ENCODE measurements around the gene NEK6. TPM values are rescaled to one million over a fixed set of nuclear protein-coding genes. Genes with fewer than 3 reads are reported as not detected.

NEK6 gene
- total RNA-seq, 1 experiment from 2014 or later, result 66.6 TPM

- peaks cover 21% of the 10 kb centered on the region for H3K36me3 Mint-ChIP-seq (ENCODE audit: insufficient read depth, unreplicated experiment)
- POLR2A ChIA-PET, result no interaction called here
- H3K27me3 Mint-ChIP-seq (ENCODE audit: insufficient read depth, unreplicated experiment), result no peaks in the 10 kb centered on the region
- H3K27me3 ChIP-seq (replicated peaks; ENCODE audit: control insufficient read depth, insufficient read depth, low read length), result no peaks in the 10 kb centered on the region
- H3K4me1 ChIP-seq, result peaks cover 15% of the 10 kb centered on the region
- CTCF ChIA-PET, result no interaction called here
- no peaks in the 10 kb centered on the region; the same call in 1 of the 2 replicates for H3K36me3 ChIP-seq (ENCODE audit: control insufficient read depth, insufficient read depth, low read length)
- H3K9me3 ChIP-seq, result no peaks in the 10 kb centered on the region
- H3K4me3 ChIP-seq (ENCODE audit: low read depth, low read length), result no peak overlapping the region
- no peak for TF ChIP-seq CTCF (IDR thresholded peaks at IDR 0.05; ENCODE audit: insufficient read depth in 1 of 2, low read depth in 1 of 2, low read length in 1 of 2, severe bottlenecking in 1 of 2, unreplicated experiment in 1 of 2)
- peaks cover 2% of the 10 kb centered on the region for H3K4me1 Mint-ChIP-seq (ENCODE audit: low read depth, unreplicated experiment)
- intact Hi-C loops (cut with micrococcal nuclease; ENCODE audit: unreplicated experiment), result no loop called here
- DNase-seq, result no peak
- BruUV-seq (replicated peaks), result no TSS peak
- no peak overlapping the region for H3K4me3 Mint-ChIP-seq (ENCODE audit: unreplicated experiment)
- no peaks in the 10 kb centered on the region for H3K9me3 Mint-ChIP-seq (ENCODE audit: unreplicated experiment)
- no peak overlapping the region for H3K27ac Mint-ChIP-seq (ENCODE audit: unreplicated experiment)
Observed at GRCh38 chr9:124267271-124267807, 9.6 kb downstream of the NEK6 start.

- no peaks in the 10 kb centered on the region for H3K27me3 Mint-ChIP-seq (ENCODE audit: insufficient read depth, unreplicated experiment)
- DNase-seq, result no peak
- H3K4me1 ChIP-seq, result 0 out of 2 replicates have a peak, but pooled peaks cover 6% of the 10 kb centered on the region
- H3K27ac Mint-ChIP-seq (ENCODE audit: unreplicated experiment), result no peak overlapping the region
- ChIA-PET CTCF (no interaction called here), POLR2A (no interaction called here)
- TF ChIP-seq CTCF (IDR thresholded peaks at IDR 0.05; ENCODE audit: insufficient read depth in 1 of 2, low read depth in 1 of 2, low read length in 1 of 2, severe bottlenecking in 1 of 2, unreplicated experiment in 1 of 2), result no peak
- intact Hi-C loops (cut with micrococcal nuclease; ENCODE audit: unreplicated experiment), result no loop called here
- no peaks in the 10 kb centered on the region for H3K4me1 Mint-ChIP-seq (ENCODE audit: low read depth, unreplicated experiment)
- no peak overlapping the region for H3K4me3 Mint-ChIP-seq (ENCODE audit: unreplicated experiment)
- peaks cover 21% of the 10 kb centered on the region for H3K36me3 Mint-ChIP-seq (ENCODE audit: insufficient read depth, unreplicated experiment)
- BruUV-seq (replicated peaks), result no TSS peak
- no peaks in the 10 kb centered on the region for H3K9me3 Mint-ChIP-seq (ENCODE audit: unreplicated experiment)
- H3K9me3 ChIP-seq, result no peaks in the 10 kb centered on the region
- H3K4me3 ChIP-seq (ENCODE audit: low read depth, low read length), result no peak overlapping the region
- H3K27me3 ChIP-seq (replicated peaks; ENCODE audit: control insufficient read depth, insufficient read depth, low read length), result no peaks in the 10 kb centered on the region
- peaks cover 2% of the 10 kb centered on the region; the same call in 1 of the 2 replicates for H3K36me3 ChIP-seq (ENCODE audit: control insufficient read depth, insufficient read depth, low read length)
Observed at GRCh38 chr9:124268248-124268647, 10.5 kb downstream of the NEK6 start.

GRCh38 chr9:124268661-124269060 lies 10.9 kb downstream of the NEK6 start:
- Mint-ChIP-seq H3K4me3 (ENCODE audit: unreplicated experiment) (no peak overlapping the region), H3K4me1 (ENCODE audit: low read depth, unreplicated experiment) (no peaks in the 10 kb centered on the region), H3K27me3 (ENCODE audit: insufficient read depth, unreplicated experiment) (no peaks in the 10 kb centered on the region), H3K27ac (ENCODE audit: unreplicated experiment) (no peak overlapping the region), H3K36me3 (ENCODE audit: insufficient read depth, unreplicated experiment) (peaks cover 21% of the 10 kb centered on the region), H3K9me3 (ENCODE audit: unreplicated experiment) (no peaks in the 10 kb centered on the region)
- DNase-seq, result no peak
- CTCF ChIA-PET, result no interaction called here
- Histone ChIP-seq H3K4me1 (0 out of 2 replicates have a peak, but pooled peaks cover 2% of the 10 kb centered on the region), H3K4me3 (ENCODE audit: low read depth, low read length) (no peak overlapping the region), H3K36me3 (ENCODE audit: control insufficient read depth, insufficient read depth, low read length) (peaks cover 2% of the 10 kb centered on the region; the same call in 1 of the 2 replicates), H3K9me3 (no peaks in the 10 kb centered on the region), H3K27me3 (replicated peaks; ENCODE audit: control insufficient read depth, insufficient read depth, low read length) (no peaks in the 10 kb centered on the region)
- BruUV-seq (replicated peaks), result no TSS peak
- POLR2A ChIA-PET, result no interaction called here
- no peak for TF ChIP-seq CTCF (IDR thresholded peaks at IDR 0.05; ENCODE audit: insufficient read depth in 1 of 2, low read depth in 1 of 2, low read length in 1 of 2, severe bottlenecking in 1 of 2, unreplicated experiment in 1 of 2)
- intact Hi-C loops (cut with micrococcal nuclease; ENCODE audit: unreplicated experiment), result no loop called here

All from Caco-2 (cell line).